HG03025 (cell line): ENCODE data around the gene ZNF292.
"Not testable (repeated sequence)": the region's sequence is repeated elsewhere in the genome, so short reads cannot be mapped to it uniquely, and the experiment has no call there.

ENCODE experiments used
- ATAC-seq: cut with Tn5 transposase; IDR thresholded peaks from one replicate; pipeline ENCODE4 v1.9.1; 2021; ENCODE audit warnings: mild to moderate bottlenecking, moderate library complexity; ENCODE audit not compliant: unreplicated experiment, low FRiP score

ZNF292 gene

DNA sequence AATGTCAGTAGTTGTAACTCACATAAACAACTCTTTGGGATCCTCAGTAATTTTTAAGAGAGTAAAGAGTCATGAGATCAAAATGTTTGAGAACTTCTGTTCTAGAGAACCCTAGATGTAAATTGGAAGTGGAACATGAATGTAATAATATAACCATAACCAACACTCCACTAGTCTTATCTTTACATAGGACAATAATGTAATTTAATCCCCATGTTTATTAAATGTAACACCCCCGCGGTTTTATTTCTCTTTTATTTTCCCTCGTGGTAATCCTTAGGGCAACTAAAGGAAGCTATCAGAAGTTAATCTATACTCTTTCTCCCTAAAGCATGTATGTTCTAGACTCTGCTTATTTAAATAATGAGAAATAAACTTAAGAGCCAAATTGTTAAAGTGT is 54.4 kb downstream of the ZNF292 start:
- ATAC-seq, result no peak

DNA sequence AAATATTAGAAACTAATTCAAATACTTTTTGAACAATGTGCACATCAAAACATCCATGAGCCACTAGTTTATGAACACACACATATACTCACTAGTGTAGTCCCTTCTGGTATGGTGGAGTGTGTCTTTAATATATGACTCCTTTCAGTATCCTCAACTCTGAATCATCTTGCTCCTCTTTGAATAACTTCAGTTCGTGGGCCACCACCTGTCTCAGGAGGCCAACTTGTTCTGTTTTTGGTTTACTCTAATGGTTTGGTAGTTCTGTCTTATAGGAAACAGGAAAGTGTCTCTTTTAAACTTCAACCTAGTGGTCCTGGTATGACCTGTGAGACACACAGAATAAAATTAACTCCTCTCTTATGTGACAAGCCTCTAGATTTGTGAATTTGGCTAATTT is 55.6 kb downstream of the ZNF292 start:
- peak; percentile 92 for ATAC-seq

DNA sequence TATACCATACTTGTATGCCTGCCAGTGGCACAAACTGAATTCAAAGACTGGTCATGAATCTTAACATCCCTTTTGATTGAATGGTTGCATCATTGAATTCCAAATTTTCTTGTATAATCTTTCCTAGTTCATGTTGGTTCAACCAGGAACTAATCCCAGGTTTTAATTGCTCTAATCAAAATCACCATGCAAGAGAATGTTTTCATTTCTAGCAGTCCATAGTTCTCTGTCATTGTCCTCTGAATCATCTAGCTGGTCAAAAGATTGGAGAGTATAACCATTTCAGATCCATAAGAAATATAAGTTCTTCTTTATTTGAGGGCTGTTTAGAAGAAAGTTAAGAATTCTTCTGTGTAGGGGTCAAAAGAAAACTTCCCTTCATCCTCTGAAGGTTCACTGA is 57.2 kb downstream of the ZNF292 start:
- no peak for ATAC-seq

DNA sequence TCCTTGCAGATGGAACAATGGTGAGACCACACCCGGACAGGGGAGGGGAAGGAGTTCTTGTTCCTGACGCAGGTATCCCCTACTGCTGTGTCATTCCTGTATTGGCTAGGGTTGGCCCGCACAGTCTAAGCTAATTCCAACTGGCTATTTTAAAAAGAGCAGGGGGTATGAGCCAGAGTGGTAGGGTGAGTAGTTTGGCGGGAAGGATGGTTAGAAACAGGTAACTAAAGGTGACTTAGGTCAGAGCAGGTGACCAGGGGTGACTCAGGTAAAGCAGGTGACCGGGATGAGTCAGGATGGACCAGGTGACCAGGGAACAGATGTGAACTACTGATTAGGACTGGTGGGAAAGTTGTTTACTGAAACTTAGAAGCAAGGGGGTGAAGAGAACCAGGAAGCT is 58.0 kb downstream of the ZNF292 start:
- ATAC-seq, result no peak

DNA sequence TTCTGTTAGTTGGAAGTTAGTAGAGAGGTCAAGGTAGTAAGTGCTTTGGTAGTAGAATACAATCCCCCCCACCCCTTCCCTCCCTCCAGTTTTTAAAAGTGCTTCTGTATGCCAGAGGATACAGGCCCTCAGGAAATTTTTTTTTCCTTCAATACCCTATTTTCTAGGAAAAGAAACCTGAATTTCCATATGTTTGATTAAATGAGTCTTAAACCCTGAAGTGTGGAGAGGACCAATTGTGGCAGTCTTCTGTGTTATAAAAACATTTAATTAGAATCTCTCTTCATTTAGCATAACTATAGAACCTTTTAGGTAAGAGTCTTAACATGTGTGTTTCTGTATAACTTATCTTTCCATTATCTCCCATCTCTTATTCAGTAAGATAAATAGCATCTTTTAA is 59.5 kb downstream of the ZNF292 start:
- no peak for ATAC-seq

DNA sequence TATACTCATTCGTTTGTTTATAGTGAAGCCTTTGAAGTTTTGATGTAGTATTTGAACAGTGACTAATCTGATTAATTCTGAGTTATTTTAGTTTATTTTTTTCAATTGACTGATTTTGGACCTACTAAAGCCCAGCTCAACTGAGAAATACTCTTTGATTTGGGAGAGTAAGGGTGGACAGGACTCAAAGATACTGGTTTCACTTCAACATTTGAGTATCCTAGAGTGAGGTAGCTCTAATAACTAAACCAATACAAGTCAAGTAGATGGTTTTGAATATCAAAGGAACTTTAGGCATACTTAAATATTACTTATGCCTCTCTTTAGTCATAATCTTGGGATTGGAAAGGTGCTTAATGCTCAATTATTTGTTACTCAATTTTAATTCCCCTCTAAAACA is 65.6 kb downstream of the ZNF292 start:
- no peak for ATAC-seq

DNA sequence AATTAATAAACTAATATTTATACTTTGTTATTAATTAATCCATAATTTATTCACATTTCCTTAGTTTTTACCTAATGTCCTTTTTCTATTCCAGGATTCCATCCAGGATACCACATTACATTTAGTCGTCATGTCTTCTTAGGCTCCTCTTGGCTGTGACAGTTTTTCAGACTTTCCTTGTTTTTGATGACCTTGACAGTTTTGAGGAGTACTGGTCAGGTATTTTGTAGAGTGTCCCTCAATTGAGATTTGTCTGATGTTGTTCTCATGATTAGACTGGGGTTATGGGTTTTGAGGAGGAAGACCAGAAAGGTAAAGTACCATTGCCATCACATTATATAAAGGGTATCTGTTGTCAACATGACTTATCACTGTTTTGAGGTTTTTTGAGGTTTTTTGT is 67.3 kb downstream of the ZNF292 start:
- no peak for ATAC-seq

DNA sequence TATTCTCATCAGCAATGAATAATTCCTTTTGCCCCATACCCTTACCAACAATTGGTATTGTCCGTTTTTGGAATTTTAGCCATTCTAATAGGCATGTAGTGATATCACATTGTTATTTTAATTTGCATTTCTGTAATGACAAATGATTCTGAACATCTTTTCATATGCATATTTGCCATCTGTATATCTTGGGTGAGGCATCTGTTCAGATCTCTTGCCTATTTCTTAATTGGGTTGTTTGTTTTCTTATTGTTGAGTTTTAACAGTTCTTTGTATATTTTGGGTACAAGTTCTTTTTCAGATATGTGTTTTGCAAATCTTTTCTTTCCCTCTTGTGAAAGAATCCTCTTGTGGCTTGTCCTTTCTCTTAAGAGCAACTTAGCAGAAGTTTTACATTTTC is 69.6 kb downstream of the ZNF292 start:
- ATAC-seq, result no peak

DNA sequence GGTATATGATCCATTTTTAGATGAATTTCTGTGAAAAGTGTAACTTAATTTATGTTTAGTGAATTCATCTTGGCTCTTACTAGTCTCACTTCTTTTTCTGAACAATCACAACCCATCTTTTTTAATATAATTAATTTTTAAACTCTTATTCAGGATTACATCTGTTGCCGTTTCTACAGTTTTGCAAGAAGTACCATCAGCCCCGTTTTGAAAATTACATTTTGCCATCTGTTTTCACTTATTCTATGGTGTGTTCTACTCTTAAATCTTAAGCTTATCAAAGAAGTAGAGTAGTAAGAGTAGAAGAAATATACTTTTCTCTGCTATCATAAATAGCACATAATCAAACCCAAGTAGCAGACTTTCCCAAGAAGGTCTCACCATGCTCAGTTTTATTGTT is 70.1 kb downstream of the ZNF292 start:
- ATAC-seq, result no peak

DNA sequence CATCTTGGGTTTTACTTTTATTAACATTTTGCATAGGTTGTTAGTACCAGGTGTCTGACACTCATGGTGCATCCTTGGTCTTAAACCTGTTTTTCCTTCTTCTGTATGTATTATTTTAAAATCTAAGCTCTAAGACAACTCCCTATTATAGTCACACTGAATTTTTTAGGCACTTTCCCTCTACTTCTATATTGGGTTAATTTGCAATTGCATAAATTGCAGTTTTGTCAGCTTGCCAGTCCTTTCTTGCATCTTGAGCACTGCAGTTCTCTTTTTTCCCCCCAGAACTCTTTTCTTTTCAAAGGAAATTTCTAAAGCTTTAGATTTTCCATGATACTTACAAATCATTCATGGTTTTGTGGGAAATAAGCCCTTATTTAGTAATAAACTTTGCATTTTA is 70.6 kb downstream of the ZNF292 start:
- no peak for ATAC-seq

DNA sequence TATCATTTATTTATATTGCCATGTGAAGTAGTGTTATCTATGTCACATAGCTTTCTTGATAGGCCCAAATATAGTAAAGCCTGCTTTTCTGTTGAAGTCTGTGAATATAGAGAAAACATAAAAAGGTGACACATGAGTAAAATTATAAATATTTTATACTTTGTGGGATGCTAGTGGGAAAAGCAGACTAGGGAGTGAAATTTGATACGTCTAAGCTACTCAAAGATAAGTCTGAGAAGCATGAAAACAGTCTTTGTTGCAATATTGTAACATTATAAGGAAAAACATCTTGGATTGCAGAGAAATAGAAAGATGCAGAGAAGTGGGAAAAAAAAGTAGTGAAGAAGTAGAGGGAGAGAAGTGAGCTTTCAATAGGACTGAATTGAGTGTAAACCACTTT is 75.4 kb downstream of the ZNF292 start:
- ATAC-seq, result no peak

DNA sequence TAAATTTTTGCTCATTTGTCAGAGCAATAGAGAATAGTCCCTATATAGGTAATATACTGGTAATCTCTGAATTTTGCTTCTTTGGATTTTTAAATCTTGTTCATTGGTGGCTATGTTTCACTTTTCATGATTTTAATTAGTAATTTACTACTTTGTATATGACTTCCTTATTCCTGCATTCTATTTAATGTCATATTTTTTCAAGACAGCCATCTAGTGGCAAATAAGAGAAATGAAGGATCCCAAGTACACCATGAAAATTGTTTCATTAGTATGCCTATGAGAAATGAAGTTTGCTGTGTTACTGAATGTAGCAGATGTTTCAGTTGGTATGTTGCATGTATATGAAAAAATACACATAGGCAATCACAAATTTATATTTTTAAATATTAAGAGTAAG is 82.4 kb downstream of the ZNF292 start:
- no peak for ATAC-seq

DNA sequence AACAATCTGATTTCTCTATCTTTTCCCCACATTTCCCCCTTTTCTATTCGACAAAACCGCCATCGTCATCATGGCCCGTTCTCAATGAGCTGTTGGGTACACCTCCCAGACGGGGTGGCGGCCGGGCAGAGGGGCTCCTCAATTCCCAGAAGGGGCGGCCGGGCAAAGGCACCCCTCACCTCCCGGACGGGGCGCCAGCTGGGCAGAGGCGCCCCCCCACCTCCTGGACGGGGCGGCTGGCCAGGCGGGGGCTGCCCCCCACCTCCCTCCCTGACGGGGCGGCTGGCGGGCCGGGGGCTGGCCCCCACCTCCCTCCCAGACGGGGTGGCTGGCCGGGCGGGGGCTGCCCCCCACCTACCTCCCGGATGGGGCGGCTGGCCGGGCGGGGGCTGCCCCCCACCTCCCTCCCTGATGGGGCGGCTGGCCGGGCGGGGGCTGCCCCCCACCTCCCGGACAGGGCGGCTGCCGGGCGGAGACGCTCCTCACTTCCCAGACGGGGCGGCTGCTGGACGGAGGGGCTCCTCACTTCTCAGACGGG is 83.8 kb downstream of the ZNF292 start:
- not testable (repeated sequence) for ATAC-seq

DNA sequence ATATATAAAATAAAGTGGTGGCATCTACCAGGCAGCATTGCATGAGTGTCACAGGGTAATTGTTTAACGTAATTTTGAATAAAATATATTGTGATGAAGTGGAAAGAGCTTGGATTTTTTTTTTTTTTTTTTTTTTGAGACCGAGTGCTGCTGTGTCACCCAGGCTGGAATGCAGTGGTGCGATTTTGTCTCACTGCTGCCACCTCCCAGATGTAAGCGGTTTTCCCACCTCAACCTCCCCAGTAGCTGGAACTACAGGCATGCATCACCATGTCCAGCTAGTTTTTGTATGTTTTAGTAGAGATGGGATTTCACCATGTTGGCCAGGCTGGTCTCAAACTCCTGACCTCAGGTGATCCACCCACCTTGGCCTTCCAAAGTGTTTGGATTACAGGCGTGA is 85.9 kb downstream of the ZNF292 start:
- ATAC-seq, result no peak

DNA sequence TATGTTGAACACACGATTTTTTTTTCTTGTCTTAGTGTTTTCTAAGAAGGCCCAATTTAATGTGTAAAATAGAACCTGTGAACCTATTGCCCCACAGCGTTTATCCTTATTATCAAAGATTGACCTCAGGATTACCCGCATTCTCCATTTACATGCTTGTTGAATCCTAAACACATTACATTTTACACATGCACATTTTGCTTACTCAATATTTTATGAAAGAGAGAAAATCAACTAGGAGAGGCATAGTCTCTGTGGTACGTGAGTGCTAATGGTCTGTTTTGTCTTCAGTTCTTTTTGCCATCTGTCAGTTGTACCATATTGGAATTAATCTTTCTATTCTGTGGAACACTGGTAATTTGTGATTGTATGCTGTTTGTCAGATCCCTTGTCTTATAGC is 86.9 kb downstream of the ZNF292 start:
- ATAC-seq, result no peak

DNA sequence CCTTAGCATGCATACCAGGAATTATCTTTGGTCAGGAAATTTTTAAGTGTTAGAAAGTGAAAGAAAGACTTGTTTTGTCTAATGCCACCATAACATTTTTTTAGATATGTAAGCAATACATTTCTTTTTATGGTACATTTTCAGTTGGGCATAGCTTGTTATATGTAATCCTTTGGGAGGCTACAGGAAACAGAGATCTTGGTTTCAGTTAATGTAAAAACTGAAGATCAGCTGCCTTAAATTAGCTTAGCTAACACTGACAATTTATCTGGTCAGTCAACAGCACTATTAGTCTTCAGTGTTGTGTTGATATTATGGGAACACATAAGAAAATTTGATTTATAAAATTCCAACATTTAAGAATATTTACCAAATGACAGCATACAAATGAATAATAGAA is 88.4 kb downstream of the ZNF292 start:
- no peak for ATAC-seq

DNA sequence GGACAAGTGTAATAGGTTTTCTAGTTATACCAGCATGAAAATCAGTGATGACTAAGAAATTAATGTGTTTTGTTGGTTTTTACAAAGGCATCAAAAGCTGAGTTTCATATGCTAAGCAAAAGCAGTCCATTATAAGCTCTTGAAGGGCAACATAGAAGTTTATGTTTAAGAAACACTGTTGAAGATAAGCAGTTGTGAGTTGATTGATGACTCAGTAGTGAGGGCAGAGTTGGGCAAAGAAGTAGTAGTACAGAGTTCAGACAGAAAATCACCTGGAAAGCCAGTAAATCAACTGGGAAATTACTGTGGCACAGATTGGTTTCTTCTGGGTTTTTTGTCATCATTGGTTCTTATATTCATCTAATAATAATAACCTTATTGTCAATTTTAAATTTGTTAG is 89.0 kb downstream of the ZNF292 start:
- ATAC-seq, result no peak

DNA sequence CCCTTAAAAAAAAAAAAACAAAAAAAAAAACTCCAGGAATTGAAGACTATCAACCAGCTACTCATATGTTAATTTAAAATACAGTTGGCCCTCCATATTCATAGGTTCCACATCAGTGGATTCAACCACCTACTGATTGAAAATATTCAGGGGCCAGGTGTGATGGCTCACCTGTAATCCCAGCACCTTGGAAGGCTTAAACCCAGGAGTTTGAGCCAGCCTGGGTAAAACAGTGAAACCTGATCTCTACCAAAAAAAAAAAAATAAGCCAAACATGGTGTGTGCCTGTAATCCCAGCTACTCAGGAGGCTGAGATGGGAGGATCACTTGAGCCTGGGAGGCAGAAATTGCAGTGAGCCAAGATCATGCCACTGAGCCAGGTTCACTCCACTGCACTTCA is 94.7 kb downstream of the ZNF292 start:
- ATAC-seq, result no peak

DNA sequence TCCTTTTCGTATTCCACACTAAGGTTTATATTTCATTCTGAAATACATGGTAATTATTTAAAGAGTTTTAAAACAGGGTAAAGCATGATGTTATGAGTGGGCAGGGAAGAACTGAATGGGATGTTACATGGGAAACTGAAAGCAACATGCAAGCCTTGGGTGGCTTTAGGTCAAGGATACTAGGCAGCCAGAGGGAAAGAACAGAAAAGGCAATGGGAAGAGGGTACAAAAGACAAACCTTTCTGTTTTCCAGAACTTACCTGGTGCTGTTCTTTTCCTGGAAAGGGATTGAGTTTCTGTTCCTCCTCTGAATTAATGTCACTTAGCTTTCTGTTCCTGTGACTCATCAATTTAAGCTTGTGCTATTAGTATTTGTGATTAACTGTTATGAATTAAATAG is 95.9 kb downstream of the ZNF292 start:
- ATAC-seq, result no peak

DNA sequence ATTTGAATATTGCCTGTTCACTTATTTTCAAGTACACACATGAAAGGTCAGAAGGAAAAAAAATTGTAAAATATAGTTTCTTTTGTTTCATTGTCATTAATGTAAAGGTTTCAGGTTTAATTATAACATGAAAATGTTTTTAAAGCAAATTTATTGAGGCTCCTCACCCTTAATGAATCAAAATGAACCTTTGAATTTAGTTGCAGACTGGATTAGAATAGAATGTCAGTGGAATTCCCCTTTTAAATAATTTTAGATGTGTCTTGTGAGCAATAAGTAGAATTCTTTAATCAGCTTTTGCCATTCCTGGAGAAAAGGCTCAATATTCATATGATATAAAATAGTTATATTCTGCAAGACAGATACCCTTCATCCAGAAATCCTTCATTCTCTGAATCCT is 96.4 kb downstream of the ZNF292 start:
- ATAC-seq, result no peak

DNA sequence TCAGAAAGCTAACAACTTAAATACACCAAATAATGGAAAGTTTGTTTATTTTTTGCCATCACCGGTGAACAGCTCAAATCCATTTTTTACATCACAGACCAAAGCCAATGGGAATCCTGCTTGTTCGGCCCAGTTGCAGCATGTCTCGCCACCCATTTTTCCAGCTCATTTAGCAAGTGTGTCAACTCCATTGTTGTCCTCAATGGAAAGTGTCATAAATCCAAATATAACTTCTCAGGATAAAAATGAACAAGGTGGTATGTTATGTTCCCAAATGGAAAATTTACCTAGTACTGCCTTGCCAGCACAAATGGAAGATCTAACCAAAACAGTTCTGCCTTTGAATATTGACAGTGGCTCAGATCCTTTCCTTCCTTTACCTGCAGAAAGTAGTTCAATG is 101.7 kb downstream of the ZNF292 start:
- ATAC-seq, result no peak

DNA sequence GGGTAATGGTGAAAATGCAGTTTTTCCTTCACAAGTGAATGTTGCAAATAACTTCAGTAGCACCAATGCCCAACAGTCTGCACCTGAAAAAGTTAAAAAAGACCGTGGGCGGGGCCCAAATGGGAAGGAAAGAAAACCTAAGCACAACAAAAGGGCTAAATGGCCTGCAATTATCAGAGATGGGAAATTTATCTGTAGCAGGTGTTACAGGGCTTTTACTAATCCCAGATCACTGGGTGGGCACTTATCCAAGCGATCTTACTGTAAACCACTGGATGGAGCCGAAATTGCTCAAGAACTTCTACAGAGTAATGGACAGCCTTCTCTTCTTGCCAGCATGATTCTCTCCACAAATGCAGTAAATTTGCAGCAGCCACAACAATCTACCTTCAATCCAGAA is 102.2 kb downstream of the ZNF292 start:
- ATAC-seq, result no peak

DNA sequence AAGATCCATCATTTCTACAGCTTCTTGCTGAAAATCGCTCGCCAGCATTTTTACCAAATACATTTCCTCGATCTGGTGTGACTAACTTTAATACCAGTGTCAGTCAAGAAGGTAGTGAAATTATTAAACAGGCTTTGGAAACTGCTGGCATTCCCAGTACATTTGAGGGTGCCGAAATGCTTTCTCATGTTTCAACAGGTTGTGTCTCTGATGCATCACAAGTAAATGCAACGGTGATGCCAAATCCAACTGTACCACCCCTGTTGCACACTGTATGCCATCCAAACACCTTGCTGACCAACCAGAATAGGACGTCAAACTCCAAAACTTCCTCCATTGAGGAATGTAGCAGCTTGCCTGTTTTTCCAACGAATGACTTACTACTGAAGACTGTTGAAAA is 102.6 kb downstream of the ZNF292 start:
- no peak for ATAC-seq
